ENCODE data around the gene EXOC4. TPM values are rescaled to one million over a fixed set of nuclear protein-coding genes. Genes with fewer than 3 reads are reported as not detected.

Gene EXOC4
- total and polyA plus RNA-seq, 2 of the 13 experiments (the other 11 are each of a cell fraction or from before 2014, with no cell fraction given) = 22.5 to 39.0 TPM

GRCh38 chr7:133240302-133240701, 12.6 kb upstream of the EXOC4 start:
- Histone ChIP-seq H3K4me3 (replicated peaks in 1 of 3; ENCODE audit: insufficient read depth in 1 of 3, low read depth in 2 of 3, low read length in 3 of 3) (no peak overlapping the region), H4K20me1 (ENCODE audit: insufficient read depth, low read length) (no peaks in the 10 kb centered on the region), H3K9ac (ENCODE audit: insufficient read depth, low read depth, low read length) (no peak overlapping the region), H3K27ac (ENCODE audit: extremely low read length, insufficient read depth, low read length) (no peak overlapping the region), H3K4me1 (ENCODE audit: insufficient read depth, low read length) (no peaks in the 10 kb centered on the region), H3K9me3 (ENCODE audit: low read length) (no peaks in the 10 kb centered on the region), H2AFZ (ENCODE audit: low read length) (no peak overlapping the region), H3K36me3 (replicated peaks in 1 of 2; ENCODE audit: control insufficient read depth in 1 of 2, insufficient read depth in 2 of 2, low read length in 2 of 2) (no peaks in the 10 kb centered on the region), H3K79me2 (ENCODE audit: insufficient read depth, low read length) (no peaks in the 10 kb centered on the region), H3K4me2 (ENCODE audit: low read depth, low read length) (no peak overlapping the region), H3K27me3 (ENCODE audit: control insufficient read depth in 1 of 2, insufficient read depth in 2 of 2, low read length in 2 of 2) (0 out of 5 replicates have a peak, but pooled peaks cover 0 to 3% of the 10 kb centered on the region in 2 experiments)
- intact Hi-C loops (cut with micrococcal nuclease; ENCODE audit: unreplicated experiment) = no loop called here
- TF ChIP-seq HMG20A (CRISPR knock-in tag; IDR thresholded peaks at IDR 0.05; ENCODE audit: borderline replicate concordance) = no peak
- TF ChIP-seq ZFP82 (CRISPR knock-in tag; IDR thresholded peaks at IDR 0.05; ENCODE audit: borderline replicate concordance) = no peak
- no peak for TF ChIP-seq ZSCAN29 (CRISPR knock-in tag; conservative IDR thresholded peaks at IDR 0.05)
- TF ChIP-seq NBN (conservative IDR thresholded peaks at IDR 0.05) = no peak
- TF ChIP-seq HNF1B (CRISPR knock-in tag; IDR thresholded peaks at IDR 0.05) = no peak
- no peak for TF ChIP-seq AGO1 (IDR thresholded peaks at IDR 0.05; ENCODE audit: low read depth, low read length, poor library complexity, severe bottlenecking)
- no peak for TF ChIP-seq ELK4 (CRISPR knock-in tag; IDR thresholded peaks at IDR 0.05; ENCODE audit: borderline replicate concordance)
- TF ChIP-seq, protein P1, sequence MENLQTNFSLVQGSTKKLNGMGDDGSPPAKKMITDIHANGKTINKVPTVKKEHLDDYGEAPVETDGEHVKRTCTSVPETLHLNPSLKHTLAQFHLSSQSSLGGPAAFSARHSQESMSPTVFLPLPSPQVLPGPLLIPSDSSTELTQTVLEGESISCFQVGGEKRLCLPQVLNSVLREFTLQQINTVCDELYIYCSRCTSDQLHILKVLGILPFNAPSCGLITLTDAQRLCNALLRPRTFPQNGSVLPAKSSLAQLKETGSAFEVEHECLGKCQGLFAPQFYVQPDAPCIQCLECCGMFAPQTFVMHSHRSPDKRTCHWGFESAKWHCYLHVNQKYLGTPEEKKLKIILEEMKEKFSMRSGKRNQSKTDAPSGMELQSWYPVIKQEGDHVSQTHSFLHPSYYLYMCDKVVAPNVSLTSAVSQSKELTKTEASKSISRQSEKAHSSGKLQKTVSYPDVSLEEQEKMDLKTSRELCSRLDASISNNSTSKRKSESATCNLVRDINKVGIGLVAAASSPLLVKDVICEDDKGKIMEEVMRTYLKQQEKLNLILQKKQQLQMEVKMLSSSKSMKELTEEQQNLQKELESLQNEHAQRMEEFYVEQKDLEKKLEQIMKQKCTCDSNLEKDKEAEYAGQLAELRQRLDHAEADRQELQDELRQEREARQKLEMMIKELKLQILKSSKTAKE (CRISPR knock-in tag; IDR thresholded peaks at IDR 0.05; ENCODE audit: borderline replicate concordance) = no peak
- WGBS (ENCODE audit: low lambda C conversion rate) = 19% methylated on average over 3 of the region's 3 CpGs
- POLR2A ChIA-PET = no interaction called here
- no TSS peak for BruUV-seq (replicated peaks)
- no peak for DNase-seq (ENCODE audit: low spot score)
- in situ Hi-C loops (cut with HindIII; ENCODE audit: extremely low pct_ligation_motif_present, low pct_unique_long_range_greater_than_20kb) = no loop called here
- no peak for ATAC-seq
- CTCF ChIA-PET (ENCODE audit: low intra/inter-chr PET ratio, low total read pairs) = no interaction called here
- no peak for FAIRE-seq

Measured in HepG2 (cell line).